ENCODE measurements around the gene PLXDC2. TPM values are rescaled to one million over a fixed set of nuclear protein-coding genes. Genes with fewer than 3 reads are reported as not detected.
A peak's percentile ranks its signal among the peaks of the same experiment; 100 is the strongest.

PLXDC2 gene
- total RNA-seq, 2 donors from 2014 or later, result 19.5 to 26.4 TPM

- DNase-seq, result no peak
- H3K9ac ChIP-seq (ENCODE audit: extremely low read depth, low read length, poor library complexity, severe bottlenecking), result no peak overlapping the region
- Mint-ChIP-seq H3K9me3 (no peaks in the 10 kb centered on the region), H3K36me3 (ENCODE audit: low read depth) (no peaks in the 10 kb centered on the region), H3K4me1 (peaks cover 28% of the 10 kb centered on the region), H3K27me3 (ENCODE audit: insufficient read depth) (no peaks in the 10 kb centered on the region), H3K27ac (peak overlapping the region; percentile 36), H3K4me3 (no peak overlapping the region)
- H3K27me3 ChIP-seq (ENCODE audit: control insufficient read depth, insufficient read depth, low read length, poor library complexity, severe bottlenecking), result no peaks in the 10 kb centered on the region
- no peak for TF ChIP-seq CTCF (conservative IDR thresholded peaks at IDR 0.05)
- H3K36me3 ChIP-seq (ENCODE audit: control insufficient read depth, insufficient read depth, low read length), result no peaks in the 10 kb centered on the region
- H3K4me3 ChIP-seq (ENCODE audit: low read length), result no peak overlapping the region
- H3K4me1 ChIP-seq (ENCODE audit: control insufficient read depth, insufficient read depth, low read length), result peaks cover 4% of the 10 kb centered on the region
- H3K27ac ChIP-seq (ENCODE audit: low read depth, low read length), result no peak overlapping the region
- 94 to 97% methylated on average over 2 to 3 of the region's 3 CpGs for WGBS, 2 experiments (ENCODE audit: insufficient coverage in 1 of 2, insufficient read length in 1 of 2)
- no peaks in the 10 kb centered on the region for H3K9me3 ChIP-seq (ENCODE audit: control insufficient read depth, low read length)
Observed at GRCh38 chr10:19839090-19839489, 22.9 kb downstream of the PLXDC2 start.

- H3K27ac ChIP-seq (ENCODE audit: low read depth, low read length), result no peak overlapping the region
- no peak for DNase-seq
- 78 to 100% methylated on average over 1 to 4 of the region's 4 CpGs for WGBS, 2 experiments (ENCODE audit: insufficient coverage in 1 of 2, insufficient read length in 1 of 2)
- no peak for TF ChIP-seq CTCF (conservative IDR thresholded peaks at IDR 0.05)
- Mint-ChIP-seq H3K4me3 (no peak overlapping the region), H3K36me3 (ENCODE audit: low read depth) (no peaks in the 10 kb centered on the region), H3K27me3 (ENCODE audit: insufficient read depth) (no peaks in the 10 kb centered on the region), H3K9me3 (no peaks in the 10 kb centered on the region), H3K27ac (no peak overlapping the region), H3K4me1 (peaks cover 27% of the 10 kb centered on the region)
- H3K27me3 ChIP-seq (ENCODE audit: control insufficient read depth, insufficient read depth, low read length, poor library complexity, severe bottlenecking), result no peaks in the 10 kb centered on the region
- H3K9ac ChIP-seq (ENCODE audit: extremely low read depth, low read length, poor library complexity, severe bottlenecking), result no peak overlapping the region
- no peaks in the 10 kb centered on the region for H3K9me3 ChIP-seq (ENCODE audit: control insufficient read depth, low read length)
- H3K4me3 ChIP-seq (ENCODE audit: low read length), result no peak overlapping the region
- H3K36me3 ChIP-seq (ENCODE audit: control insufficient read depth, insufficient read depth, low read length), result no peaks in the 10 kb centered on the region
- H3K4me1 ChIP-seq (ENCODE audit: control insufficient read depth, insufficient read depth, low read length), result peaks cover 4% of the 10 kb centered on the region
Observed at GRCh38 chr10:19839552-19839951, 23.3 kb downstream of the PLXDC2 start.

- no peak for TF ChIP-seq CTCF (conservative IDR thresholded peaks at IDR 0.05)
- no peak overlapping the region for H3K4me3 ChIP-seq (ENCODE audit: low read length)
- no peaks in the 10 kb centered on the region for H3K9me3 ChIP-seq (ENCODE audit: control insufficient read depth, low read length)
- Mint-ChIP-seq H3K9me3 (no peaks in the 10 kb centered on the region), H3K27ac (no peak overlapping the region), H3K4me3 (no peak overlapping the region), H3K4me1 (peaks cover 24% of the 10 kb centered on the region), H3K27me3 (ENCODE audit: insufficient read depth) (no peaks in the 10 kb centered on the region), H3K36me3 (ENCODE audit: low read depth) (no peaks in the 10 kb centered on the region)
- no peak overlapping the region for H3K9ac ChIP-seq (ENCODE audit: extremely low read depth, low read length, poor library complexity, severe bottlenecking)
- no peak for DNase-seq
- H3K27ac ChIP-seq (ENCODE audit: low read depth, low read length), result no peak overlapping the region
- H3K36me3 ChIP-seq (ENCODE audit: control insufficient read depth, insufficient read depth, low read length), result no peaks in the 10 kb centered on the region
- no peaks in the 10 kb centered on the region for H3K27me3 ChIP-seq (ENCODE audit: control insufficient read depth, insufficient read depth, low read length, poor library complexity, severe bottlenecking)
- H3K4me1 ChIP-seq (ENCODE audit: control insufficient read depth, insufficient read depth, low read length), result peaks cover 4% of the 10 kb centered on the region
- whole genome bisulfite sequencing, 2 experiments (ENCODE audit: insufficient coverage in 1 of 2, insufficient read length in 1 of 2), result 89% methylated on average over 3 of the region's 3 CpGs; no CpG with 5 or more reads in 1 of the 2 experiments
Observed at GRCh38 chr10:19840776-19841175, 24.5 kb downstream of the PLXDC2 start.
